GM10248 (cell line): ENCODE results near the gene C1S.

Experiments
- CTCF ChIA-PET: fragments of 300-600 bp; sonication (Branson Sonifier 250); formaldehyde crosslinking; extraction: SDS; loops from one replicate; lab custom pipeline; 2021; ENCODE audit warnings: antibody characterized with exemption; lab: Yijun Ruan, JAX
- POLR2A ChIA-PET: fragments of 350-650 bp; sonication (Branson Sonifier 250); formaldehyde crosslinking; extraction: SDS; loops from one replicate; lab custom pipeline; 2020; ENCODE audit warnings: antibody characterized with exemption; lab: Yijun Ruan, JAX
- DNase-seq: peaks from one replicate; pipeline ENCODE4 v3.0.0; 2012; ENCODE audit errors: extremely low spot score
- TF ChIP-seq, protein P1 (sequence below): IDR thresholded peaks from 2 replicates; pipeline ENCODE4 v1.5.1; 2012; ENCODE audit warnings: mild to moderate bottlenecking, low read depth; ENCODE audit errors: extremely low read depth, missing control alignments, control extremely low read depth

C1S gene

DNA sequence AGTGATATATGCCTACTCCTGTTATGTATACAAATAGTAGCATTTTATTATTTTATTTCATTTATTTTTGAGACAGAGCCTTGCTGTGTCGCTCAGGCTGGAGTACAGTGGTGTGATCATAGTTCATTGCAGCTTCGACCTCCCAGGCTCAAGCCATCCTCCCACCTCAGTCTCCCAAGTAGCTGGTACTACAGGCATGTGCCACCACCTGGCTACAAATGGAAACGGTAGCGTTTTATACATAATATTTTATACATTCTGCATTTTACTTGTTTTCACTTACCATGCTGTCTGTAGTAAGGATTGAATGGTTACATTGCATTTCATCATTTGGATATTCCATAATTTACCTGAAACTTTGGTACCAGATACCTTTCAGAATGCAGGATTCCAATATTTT lies 17.6 kb downstream of the C1S start:
- DNase-seq = no peak

GRCh38 chr12:7079826-7080125 lies 19.3 kb downstream of the C1S start:
- POLR2A ChIA-PET = no interaction called here
- TF ChIP-seq, protein P1, sequence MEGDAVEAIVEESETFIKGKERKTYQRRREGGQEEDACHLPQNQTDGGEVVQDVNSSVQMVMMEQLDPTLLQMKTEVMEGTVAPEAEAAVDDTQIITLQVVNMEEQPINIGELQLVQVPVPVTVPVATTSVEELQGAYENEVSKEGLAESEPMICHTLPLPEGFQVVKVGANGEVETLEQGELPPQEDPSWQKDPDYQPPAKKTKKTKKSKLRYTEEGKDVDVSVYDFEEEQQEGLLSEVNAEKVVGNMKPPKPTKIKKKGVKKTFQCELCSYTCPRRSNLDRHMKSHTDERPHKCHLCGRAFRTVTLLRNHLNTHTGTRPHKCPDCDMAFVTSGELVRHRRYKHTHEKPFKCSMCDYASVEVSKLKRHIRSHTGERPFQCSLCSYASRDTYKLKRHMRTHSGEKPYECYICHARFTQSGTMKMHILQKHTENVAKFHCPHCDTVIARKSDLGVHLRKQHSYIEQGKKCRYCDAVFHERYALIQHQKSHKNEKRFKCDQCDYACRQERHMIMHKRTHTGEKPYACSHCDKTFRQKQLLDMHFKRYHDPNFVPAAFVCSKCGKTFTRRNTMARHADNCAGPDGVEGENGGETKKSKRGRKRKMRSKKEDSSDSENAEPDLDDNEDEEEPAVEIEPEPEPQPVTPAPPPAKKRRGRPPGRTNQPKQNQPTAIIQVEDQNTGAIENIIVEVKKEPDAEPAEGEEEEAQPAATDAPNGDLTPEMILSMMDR = no peak
- no peak for DNase-seq
- CTCF ChIA-PET = interaction anchor here (1.0 to 1.9 kb wide), 2 partner anchors 12 to 155 kb away, joined by 3 to 5 read pairs; no protein-coding TSS in a partner anchor

More for the DNA sequence above, 17.6 kb downstream of the C1S start:
- ChIA-PET POLR2A (no interaction called here), CTCF (no interaction called here)
- TF ChIP-seq, protein P1 = no peak

GRCh38 chr12:7081037-7081436 lies 20.5 kb downstream of the C1S start:
- ChIA-PET CTCF (interaction anchor here (1.0 kb wide), 1 partner anchor 48 kb away, joined by 3 read pairs; no protein-coding TSS in a partner anchor), POLR2A (no interaction called here)
- TF ChIP-seq, protein P1 = no peak
- DNase-seq = no peak

DNA sequence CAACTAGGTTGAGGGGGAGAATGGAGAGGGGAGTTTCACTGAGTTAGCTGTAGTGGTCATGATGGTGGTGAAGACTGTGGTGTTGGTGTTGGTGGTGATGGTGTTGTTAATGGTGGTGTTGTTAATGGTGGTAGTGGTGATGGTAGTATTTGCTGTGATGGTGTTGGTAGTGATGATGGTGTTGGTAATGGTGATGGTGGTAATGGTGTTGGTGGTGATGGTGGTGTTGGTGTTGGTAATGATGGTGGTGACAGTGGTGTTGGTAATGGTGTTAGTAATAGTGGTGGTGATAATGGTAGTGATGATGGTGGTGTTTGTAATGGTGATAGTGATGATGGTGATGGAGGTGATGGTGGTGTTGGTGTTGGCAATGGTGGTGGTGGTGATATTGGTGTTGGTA lies 22.6 kb downstream of the C1S start:
- TF ChIP-seq, protein P1 = no peak
- DNase-seq = no peak
- ChIA-PET CTCF (interaction anchor here (0.9 kb wide), 1 partner anchor 10 kb away, joined by 4 read pairs; no protein-coding TSS in a partner anchor), POLR2A (no interaction called here)

- DNase-seq = no peak
- TF ChIP-seq, protein P1 = no peak
- ChIA-PET POLR2A (no interaction called here), CTCF (interaction anchor here (0.8 to 2.9 kb wide), 5 partner anchors 10 to 216 kb away, joined by 3 to 20 read pairs (median 3); partner anchors contain the start of genes C1RL and SPSB2)
These were observed 28.8 kb downstream of the C1S start for GRCh38 chr12:7089196-7089871.

GRCh38 chr12:7090222-7090998 lies 29.9 kb downstream of the C1S start:
- POLR2A ChIA-PET = no interaction called here
- DNase-seq = no peak

More at GRCh38 chr12:7090222-7090998, 29.9 kb downstream of the C1S start:
- TF ChIP-seq, protein P1 = no peak
- CTCF ChIA-PET = interaction anchor here (0.8 to 2.9 kb wide), 4 partner anchors 18 to 217 kb away, joined by 3 to 20 read pairs (median 3); partner anchors contain the start of genes C1RL and SPSB2
